Liver (tissue), 9 donors: Measurements from ENCODE around the gene PDE1C. TPM values are rescaled to one million over a fixed set of nuclear protein-coding genes. Genes with fewer than 3 reads are reported as not detected.

Experiments used
- DNase-seq: peaks from one replicate; pipeline ENCODE4 v3.0.0-alpha.2; 2017; ENCODE audit warnings: low spot score
- H3K27ac ChIP-seq, 2 donors: one replicate each; pipeline ENCODE4 v1.7.0; 2013; ENCODE audit warnings: inconsistent platforms in 2 of 2, low read length in 2 of 2, control low read depth in 1 of 2, low read depth in 1 of 2, mild to moderate bottlenecking in 1 of 2
- H3K27me3 ChIP-seq, 4 donors: one replicate each; pipeline versions ENCODE4 v1.6.1 to v1.7.0; 2013; ENCODE audit warnings: low read length in 3 of 4, inconsistent platforms in 1 of 4, mild to moderate bottlenecking in 1 of 4, moderate library complexity in 1 of 4; ENCODE audit not compliant: control insufficient read depth in 4 of 4, insufficient read depth in 4 of 4
- H3K36me3 ChIP-seq, 4 donors: one replicate each; pipeline versions ENCODE4 v1.6.1 to v1.7.0; 2013; ENCODE audit warnings: low read length in 3 of 4, mild to moderate bottlenecking in 3 of 4, low read depth in 1 of 4, moderate library complexity in 1 of 4; ENCODE audit not compliant: control insufficient read depth in 4 of 4, insufficient read depth in 3 of 4
- H3K4me1 ChIP-seq, 4 donors: one replicate each; pipeline versions ENCODE4 v1.6.1 to v1.7.0; 2013; ENCODE audit warnings: low read length in 3 of 4, mild to moderate bottlenecking in 3 of 4, moderate library complexity in 1 of 4; ENCODE audit not compliant: control insufficient read depth in 4 of 4, insufficient read depth in 4 of 4
- H3K4me3 ChIP-seq, 3 donors: one replicate each; pipeline versions ENCODE4 v1.6.1 to v1.7.0; 2013; ENCODE audit warnings: low read length in 3 of 3, control low read depth in 1 of 3, low read depth in 1 of 3, mild to moderate bottlenecking in 1 of 3
- H3K9ac ChIP-seq, 2 donors: one replicate each; pipeline ENCODE4 v1.7.0; 2013; ENCODE audit warnings: low read length in 2 of 2, mild to moderate bottlenecking in 2 of 2, moderate library complexity in 2 of 2, control low read depth in 1 of 2, low read depth in 1 of 2
- H3K9me3 ChIP-seq, 4 donors: one replicate each; pipeline versions ENCODE4 v1.6.1 to v1.7.0; 2013; ENCODE audit warnings: low read length in 3 of 4; ENCODE audit not compliant: control insufficient read depth in 4 of 4
- EGR1 ChIP-seq, 2 donors: IDR thresholded peaks; 2 replicates each; pipeline ENCODE4 v1.6.1; 2016 to 2018; ENCODE audit warnings: antibody characterized with exemption in 2 of 2, low read depth in 2 of 2
- FOXA1 ChIP-seq: IDR thresholded peaks from 2 replicates; pipeline ENCODE4 v1.6.1; 2016; ENCODE audit warnings: antibody characterized with exemption
- FOXA2 ChIP-seq: IDR thresholded peaks from 2 replicates; pipeline ENCODE4 v1.6.1; 2016; ENCODE audit warnings: antibody characterized with exemption
- GABPA ChIP-seq, 2 donors: IDR thresholded peaks in 1 of 2; conservative IDR thresholded peaks in 1 of 2; 2 replicates each; pipeline ENCODE4 v1.6.1; 2016; ENCODE audit warnings: antibody characterized with exemption in 2 of 2, mild to moderate bottlenecking in 1 of 2, moderate library complexity in 1 of 2
- HNF4A ChIP-seq, 2 donors: conservative IDR thresholded peaks; 2 replicates each; pipeline ENCODE4 v1.6.1; 2016; ENCODE audit warnings: antibody characterized with exemption in 2 of 2, mild to moderate bottlenecking in 2 of 2
- HNF4G ChIP-seq: IDR thresholded peaks from 2 replicates; pipeline ENCODE4 v1.6.1; 2016; ENCODE audit warnings: antibody characterized with exemption
- JUND ChIP-seq, 2 donors: IDR thresholded peaks; 2 replicates each; pipeline ENCODE4 v1.6.1; 2016; ENCODE audit warnings: antibody characterized with exemption in 2 of 2
- NR2F2 ChIP-seq: IDR thresholded peaks from 2 replicates; pipeline ENCODE4 v1.6.1; 2016; ENCODE audit warnings: antibody characterized with exemption
- RAD21 ChIP-seq, 2 donors: IDR thresholded peaks; 2 replicates each; pipeline ENCODE4 v1.6.1; 2016; ENCODE audit warnings: antibody characterized with exemption in 2 of 2, mild to moderate bottlenecking in 2 of 2
- RXRA ChIP-seq, 2 donors: IDR thresholded peaks; 2 replicates each; pipeline ENCODE4 v1.6.1; 2017 to 2018; ENCODE audit warnings: antibody characterized with exemption in 2 of 2, mild to moderate bottlenecking in 1 of 2
- SP1 ChIP-seq: IDR thresholded peaks from 2 replicates; pipeline ENCODE4 v1.6.1; 2018; ENCODE audit warnings: antibody characterized with exemption, mild to moderate bottlenecking
- TAF1 ChIP-seq: conservative IDR thresholded peaks from 2 replicates; pipeline ENCODE4 v1.6.1; 2016; ENCODE audit warnings: antibody characterized with exemption, mild to moderate bottlenecking
- YY1 ChIP-seq: IDR thresholded peaks from 2 replicates; pipeline ENCODE4 v1.6.1; 2016; ENCODE audit warnings: antibody characterized with exemption, mild to moderate bottlenecking
- WGBS: extraction: QIAGEN DNeasy Blood & Tissue Kit; methylation state at CpG from one replicate; pipeline ENCODE4 v1.1.7; 2013; 5-methylcytosine and 5-hydroxymethylcytosine counted together
- polyA plus RNA-seq, 2 donors: library from polyadenylated mRNA; stranded (reverse) in 1 of 2; unstranded in 1 of 2; fragments of 200-250 nt in 1 of 2; fragments of >200 nt in 1 of 2; fragmentation: Nextera tagmentation in 1 of 2; extraction: Ambion mirVana in 1 of 2; gene quantifications; one replicate each; pipeline versions ENCODE4 v1.2.1 to v1.2.3, GENCODE V29; 2013 to 2015
- total RNA-seq, 2 donors: library from RNA; depleted of rRNA; stranded (reverse); fragments of >200 nt; gene quantifications; one replicate each; pipeline ENCODE4 v1.2.3, GENCODE V29; 2014
- TF ChIP-seq, protein P1 (sequence below): IDR thresholded peaks from 2 replicates; pipeline ENCODE4 v1.6.1; 2016; ENCODE audit warnings: antibody characterized with exemption, mild to moderate bottlenecking
- TF ChIP-seq, protein P2 (sequence below): fragments of 150-350 bp; IDR thresholded peaks from 2 replicates; pipeline ENCODE4 v1.5.1; 2017; ENCODE audit warnings: improper control_type of control experiment, low read depth, low read length; ENCODE audit not compliant: missing input control
- TF ChIP-seq, protein P3 (sequence below): IDR thresholded peaks from 2 replicates; pipeline ENCODE4 v1.6.1; 2016; ENCODE audit warnings: antibody characterized with exemption
- TF ChIP-seq, protein P4 (sequence below): IDR thresholded peaks from 2 replicates; pipeline ENCODE4 v1.6.1; 2016; ENCODE audit warnings: antibody characterized with exemption
- TF ChIP-seq, protein P5 (sequence below): IDR thresholded peaks from 2 replicates; pipeline ENCODE4 v1.6.1; 2016; ENCODE audit warnings: antibody characterized with exemption
- donor health status: healthy.
- donor health status: healthy.
- donor health status: healthy.
- donor health status: healthy.
- donor health status: healthy.

The PDE1C gene
- total and polyA plus RNA-seq, 4 donors: 0.05 to 0.92 (median 0.47) TPM; not detected in 1

DNA sequence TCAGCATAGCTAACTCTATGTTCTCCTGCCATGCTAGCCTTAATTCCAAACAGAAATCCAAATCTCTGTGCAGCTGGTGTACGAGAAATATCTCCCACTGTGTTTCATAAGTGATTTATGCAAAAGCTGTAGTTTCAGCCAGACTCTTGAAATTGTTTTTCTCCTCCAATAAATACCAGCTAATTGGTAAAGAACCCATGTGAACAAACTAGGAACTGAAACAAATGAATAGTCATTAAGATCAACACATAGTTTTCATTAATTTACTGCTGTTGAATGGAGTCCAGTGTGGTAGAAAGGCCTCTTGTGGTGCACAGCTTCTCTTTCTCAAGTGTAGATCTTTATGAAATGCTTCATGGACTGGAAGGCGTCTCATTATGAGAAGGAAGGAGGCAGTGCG, 364.8 kb downstream of the PDE1C start:
- Histone ChIP-seq H3K27ac (no peak overlapping the region), H3K36me3 (no peaks in the 10 kb centered on the region), H3K9ac (no peak overlapping the region), H3K27me3 (peaks cover 0 to 4% (median 2%) of the 10 kb centered on the region in 4 donors), H3K4me3 (no peak overlapping the region), H3K4me1 (no peaks in the 10 kb centered on the region), H3K9me3 (peaks cover 0 to 2% (median 0%) of the 10 kb centered on the region in 4 donors)
- TF ChIP-seq HNF4G (no peak), FOXA1 (no peak), RXRA (IDR thresholded peaks at IDR 0.05) (no peak), JUND (IDR thresholded peaks at IDR 0.05) (no peak), HNF4A (conservative IDR thresholded peaks at IDR 0.05) (no peak), RAD21 (IDR thresholded peaks at IDR 0.05) (no peak), EGR1 (IDR thresholded peaks at IDR 0.05; ENCODE audit: low read depth in 2 of 2) (no peak), NR2F2 (no peak), SP1 (no peak), YY1 (no peak), FOXA2 (no peak), TAF1 (no peak), GABPA (IDR thresholded peaks at IDR 0.05 in 1 of 2, conservative IDR thresholded peaks at IDR 0.05 in 1 of 2) (no peak)
- TF ChIP-seq, protein P1, sequence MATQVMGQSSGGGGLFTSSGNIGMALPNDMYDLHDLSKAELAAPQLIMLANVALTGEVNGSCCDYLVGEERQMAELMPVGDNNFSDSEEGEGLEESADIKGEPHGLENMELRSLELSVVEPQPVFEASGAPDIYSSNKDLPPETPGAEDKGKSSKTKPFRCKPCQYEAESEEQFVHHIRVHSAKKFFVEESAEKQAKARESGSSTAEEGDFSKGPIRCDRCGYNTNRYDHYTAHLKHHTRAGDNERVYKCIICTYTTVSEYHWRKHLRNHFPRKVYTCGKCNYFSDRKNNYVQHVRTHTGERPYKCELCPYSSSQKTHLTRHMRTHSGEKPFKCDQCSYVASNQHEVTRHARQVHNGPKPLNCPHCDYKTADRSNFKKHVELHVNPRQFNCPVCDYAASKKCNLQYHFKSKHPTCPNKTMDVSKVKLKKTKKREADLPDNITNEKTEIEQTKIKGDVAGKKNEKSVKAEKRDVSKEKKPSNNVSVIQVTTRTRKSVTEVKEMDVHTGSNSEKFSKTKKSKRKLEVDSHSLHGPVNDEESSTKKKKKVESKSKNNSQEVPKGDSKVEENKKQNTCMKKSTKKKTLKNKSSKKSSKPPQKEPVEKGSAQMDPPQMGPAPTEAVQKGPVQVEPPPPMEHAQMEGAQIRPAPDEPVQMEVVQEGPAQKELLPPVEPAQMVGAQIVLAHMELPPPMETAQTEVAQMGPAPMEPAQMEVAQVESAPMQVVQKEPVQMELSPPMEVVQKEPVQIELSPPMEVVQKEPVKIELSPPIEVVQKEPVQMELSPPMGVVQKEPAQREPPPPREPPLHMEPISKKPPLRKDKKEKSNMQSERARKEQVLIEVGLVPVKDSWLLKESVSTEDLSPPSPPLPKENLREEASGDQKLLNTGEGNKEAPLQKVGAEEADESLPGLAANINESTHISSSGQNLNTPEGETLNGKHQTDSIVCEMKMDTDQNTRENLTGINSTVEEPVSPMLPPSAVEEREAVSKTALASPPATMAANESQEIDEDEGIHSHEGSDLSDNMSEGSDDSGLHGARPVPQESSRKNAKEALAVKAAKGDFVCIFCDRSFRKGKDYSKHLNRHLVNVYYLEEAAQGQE: no peak
- TF ChIP-seq, protein P2, sequence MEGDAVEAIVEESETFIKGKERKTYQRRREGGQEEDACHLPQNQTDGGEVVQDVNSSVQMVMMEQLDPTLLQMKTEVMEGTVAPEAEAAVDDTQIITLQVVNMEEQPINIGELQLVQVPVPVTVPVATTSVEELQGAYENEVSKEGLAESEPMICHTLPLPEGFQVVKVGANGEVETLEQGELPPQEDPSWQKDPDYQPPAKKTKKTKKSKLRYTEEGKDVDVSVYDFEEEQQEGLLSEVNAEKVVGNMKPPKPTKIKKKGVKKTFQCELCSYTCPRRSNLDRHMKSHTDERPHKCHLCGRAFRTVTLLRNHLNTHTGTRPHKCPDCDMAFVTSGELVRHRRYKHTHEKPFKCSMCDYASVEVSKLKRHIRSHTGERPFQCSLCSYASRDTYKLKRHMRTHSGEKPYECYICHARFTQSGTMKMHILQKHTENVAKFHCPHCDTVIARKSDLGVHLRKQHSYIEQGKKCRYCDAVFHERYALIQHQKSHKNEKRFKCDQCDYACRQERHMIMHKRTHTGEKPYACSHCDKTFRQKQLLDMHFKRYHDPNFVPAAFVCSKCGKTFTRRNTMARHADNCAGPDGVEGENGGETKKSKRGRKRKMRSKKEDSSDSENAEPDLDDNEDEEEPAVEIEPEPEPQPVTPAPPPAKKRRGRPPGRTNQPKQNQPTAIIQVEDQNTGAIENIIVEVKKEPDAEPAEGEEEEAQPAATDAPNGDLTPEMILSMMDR: no peak
- TF ChIP-seq, protein P3, sequence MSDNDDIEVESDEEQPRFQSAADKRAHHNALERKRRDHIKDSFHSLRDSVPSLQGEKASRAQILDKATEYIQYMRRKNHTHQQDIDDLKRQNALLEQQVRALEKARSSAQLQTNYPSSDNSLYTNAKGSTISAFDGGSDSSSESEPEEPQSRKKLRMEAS: no peak
- TF ChIP-seq, protein P4, sequence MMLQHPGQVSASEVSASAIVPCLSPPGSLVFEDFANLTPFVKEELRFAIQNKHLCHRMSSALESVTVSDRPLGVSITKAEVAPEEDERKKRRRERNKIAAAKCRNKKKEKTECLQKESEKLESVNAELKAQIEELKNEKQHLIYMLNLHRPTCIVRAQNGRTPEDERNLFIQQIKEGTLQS: no peak
- TF ChIP-seq, protein P5, sequence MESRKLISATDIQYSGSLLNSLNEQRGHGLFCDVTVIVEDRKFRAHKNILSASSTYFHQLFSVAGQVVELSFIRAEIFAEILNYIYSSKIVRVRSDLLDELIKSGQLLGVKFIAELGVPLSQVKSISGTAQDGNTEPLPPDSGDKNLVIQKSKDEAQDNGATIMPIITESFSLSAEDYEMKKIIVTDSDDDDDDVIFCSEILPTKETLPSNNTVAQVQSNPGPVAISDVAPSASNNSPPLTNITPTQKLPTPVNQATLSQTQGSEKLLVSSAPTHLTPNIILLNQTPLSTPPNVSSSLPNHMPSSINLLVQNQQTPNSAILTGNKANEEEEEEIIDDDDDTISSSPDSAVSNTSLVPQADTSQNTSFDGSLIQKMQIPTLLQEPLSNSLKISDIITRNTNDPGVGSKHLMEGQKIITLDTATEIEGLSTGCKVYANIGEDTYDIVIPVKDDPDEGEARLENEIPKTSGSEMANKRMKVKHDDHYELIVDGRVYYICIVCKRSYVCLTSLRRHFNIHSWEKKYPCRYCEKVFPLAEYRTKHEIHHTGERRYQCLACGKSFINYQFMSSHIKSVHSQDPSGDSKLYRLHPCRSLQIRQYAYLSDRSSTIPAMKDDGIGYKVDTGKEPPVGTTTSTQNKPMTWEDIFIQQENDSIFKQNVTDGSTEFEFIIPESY: no peak
- DNase-seq: no peak
- WGBS: 77% methylated on average over 3 of the region's 3 CpGs
